H1 (cell line): Measurements from ENCODE around the gene FIS1. TPM values are rescaled to one million over a fixed set of nuclear protein-coding genes. Genes with fewer than 3 reads are reported as not detected.

Experiments used
- CHD1 ChIP-seq: IDR thresholded peaks from 2 replicates; pipeline ENCODE4 v1.6.1; 2012; ENCODE audit warnings: low read depth, low read length, improper control_type of control experiment
- RFX5 ChIP-seq: IDR thresholded peaks from 2 replicates; pipeline ENCODE4 v1.6.1; 2011; ENCODE audit warnings: low read depth, low read length, improper control_type of control experiment, borderline replicate concordance
- SP4 ChIP-seq: IDR thresholded peaks from 2 replicates; pipeline ENCODE4 v1.6.1; 2012; ENCODE audit warnings: low read length, inconsistent platforms
- polyA plus RNA-seq, 7 experiments: library from polyadenylated mRNA; depleted of rRNA in 3 of 7; stranded (reverse) in 5 of 7; unstranded in 2 of 7; fragments of >200 nt in 5 of 7; fragments of 200-250 nt in 2 of 7; gene quantifications; 1 replicate in 5 of 7; 2 replicates in 1 of 7; 4 replicates in 1 of 7; pipeline versions ENCODE4 v1.2.1 to v1.2.3, GENCODE V29; 2011 to 2013; ENCODE audit warnings: missing spikeins in 2 of 7, mixed read lengths in 2 of 7
- total RNA-seq: library from RNA; stranded (reverse); fragmentation: NEBNext Ultra II Directional; extraction: Animal tissue kit (Norgen Biotek cat#: 25700); gene quantifications from 2 replicates; pipeline ENCODE4 v1.2.1, GENCODE V29; 2021
- TF ChIP-seq, protein P1 (sequence below): IDR thresholded peaks from 2 replicates; pipeline ENCODE4 v1.6.1; 2012; ENCODE audit warnings: low read length, inconsistent platforms
- TF ChIP-seq, protein P2 (sequence below), 3 experiments: IDR thresholded peaks; 1 replicate in 2 of 3; 2 replicates in 1 of 3; pipeline versions ENCODE4 v1.5.1 to v1.6.1; 2011; ENCODE audit warnings: low read length in 3 of 3, mild to moderate bottlenecking in 3 of 3, inconsistent platforms in 2 of 3, low read depth in 1 of 3, moderate library complexity in 1 of 3; ENCODE audit not compliant: insufficient read depth in 1 of 3; ENCODE audit errors: control extremely low read depth in 1 of 3

FIS1 gene
- total and polyA plus RNA-seq, 2 of the 8 experiments (the other 6 are each of a cell fraction or from before 2014, with no cell fraction given) = 128 to 195 TPM

- TF ChIP-seq, protein P1, sequence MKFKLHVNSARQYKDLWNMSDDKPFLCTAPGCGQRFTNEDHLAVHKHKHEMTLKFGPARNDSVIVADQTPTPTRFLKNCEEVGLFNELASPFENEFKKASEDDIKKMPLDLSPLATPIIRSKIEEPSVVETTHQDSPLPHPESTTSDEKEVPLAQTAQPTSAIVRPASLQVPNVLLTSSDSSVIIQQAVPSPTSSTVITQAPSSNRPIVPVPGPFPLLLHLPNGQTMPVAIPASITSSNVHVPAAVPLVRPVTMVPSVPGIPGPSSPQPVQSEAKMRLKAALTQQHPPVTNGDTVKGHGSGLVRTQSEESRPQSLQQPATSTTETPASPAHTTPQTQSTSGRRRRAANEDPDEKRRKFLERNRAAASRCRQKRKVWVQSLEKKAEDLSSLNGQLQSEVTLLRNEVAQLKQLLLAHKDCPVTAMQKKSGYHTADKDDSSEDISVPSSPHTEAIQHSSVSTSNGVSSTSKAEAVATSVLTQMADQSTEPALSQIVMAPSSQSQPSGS = no peak
- TF ChIP-seq RFX5 (no peak), SP4 (no peak), CHD1 (no peak)
- TF ChIP-seq, protein P2, sequence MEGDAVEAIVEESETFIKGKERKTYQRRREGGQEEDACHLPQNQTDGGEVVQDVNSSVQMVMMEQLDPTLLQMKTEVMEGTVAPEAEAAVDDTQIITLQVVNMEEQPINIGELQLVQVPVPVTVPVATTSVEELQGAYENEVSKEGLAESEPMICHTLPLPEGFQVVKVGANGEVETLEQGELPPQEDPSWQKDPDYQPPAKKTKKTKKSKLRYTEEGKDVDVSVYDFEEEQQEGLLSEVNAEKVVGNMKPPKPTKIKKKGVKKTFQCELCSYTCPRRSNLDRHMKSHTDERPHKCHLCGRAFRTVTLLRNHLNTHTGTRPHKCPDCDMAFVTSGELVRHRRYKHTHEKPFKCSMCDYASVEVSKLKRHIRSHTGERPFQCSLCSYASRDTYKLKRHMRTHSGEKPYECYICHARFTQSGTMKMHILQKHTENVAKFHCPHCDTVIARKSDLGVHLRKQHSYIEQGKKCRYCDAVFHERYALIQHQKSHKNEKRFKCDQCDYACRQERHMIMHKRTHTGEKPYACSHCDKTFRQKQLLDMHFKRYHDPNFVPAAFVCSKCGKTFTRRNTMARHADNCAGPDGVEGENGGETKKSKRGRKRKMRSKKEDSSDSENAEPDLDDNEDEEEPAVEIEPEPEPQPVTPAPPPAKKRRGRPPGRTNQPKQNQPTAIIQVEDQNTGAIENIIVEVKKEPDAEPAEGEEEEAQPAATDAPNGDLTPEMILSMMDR (IDR thresholded peaks at IDR 0.05; ENCODE audit: control extremely low read depth in 1 of 3, insufficient read depth in 1 of 3, low read depth in 1 of 3, low read length in 3 of 3) = no peak
Measured at GRCh38 chr7:101236292-101236835, 8.5 kb downstream of the FIS1 start (continued).
